ENCODE results near the gene HDAC5.
"Not testable (repeated sequence)": the region's sequence is repeated elsewhere in the genome, so short reads cannot be mapped to it uniquely, and the experiment has no call there.

Gene HDAC5

DNA sequence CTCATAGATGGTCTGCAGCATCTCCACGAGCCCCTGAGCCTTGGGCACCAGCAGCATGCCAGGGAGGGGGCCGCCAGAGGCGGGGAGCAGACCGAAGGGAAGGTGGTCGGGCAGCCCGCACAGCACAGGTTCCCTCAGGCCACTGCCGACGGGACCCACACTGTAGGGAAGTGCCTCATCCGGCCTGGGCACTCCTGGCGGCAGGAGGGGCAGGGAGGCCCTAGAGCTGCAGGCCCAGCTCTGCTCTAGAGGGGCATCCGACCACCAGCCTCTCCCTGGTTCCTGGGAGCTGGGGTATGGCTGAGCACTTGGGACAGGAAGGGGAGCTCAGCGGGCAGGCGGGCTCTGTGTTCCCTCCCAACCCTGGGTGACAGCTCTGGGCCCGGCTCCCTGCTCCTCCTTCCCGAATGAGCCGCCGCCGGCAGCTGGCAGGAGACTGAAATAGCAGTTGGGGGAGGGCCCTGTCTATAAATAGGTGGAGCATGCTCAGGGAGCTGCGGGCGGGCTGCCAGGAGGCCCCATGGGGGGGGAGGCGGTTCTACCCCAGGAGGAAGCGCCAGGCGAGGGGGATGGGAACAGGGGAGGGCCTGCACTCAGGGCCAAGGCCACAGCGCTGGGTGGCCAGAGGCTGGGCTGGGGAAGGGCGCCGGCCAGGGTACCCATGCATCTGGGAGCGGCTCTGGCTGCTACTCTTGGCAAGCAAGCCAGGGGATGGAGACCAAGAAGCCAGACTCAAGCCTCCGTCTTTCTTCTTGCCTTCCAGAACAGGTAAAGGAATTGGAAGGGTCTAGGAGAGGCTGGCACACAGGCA, 12.4 kb downstream of the HDAC5 start:
- DNase-seq (ENCODE audit: low read depth) = peak; percentile 30

DNA sequence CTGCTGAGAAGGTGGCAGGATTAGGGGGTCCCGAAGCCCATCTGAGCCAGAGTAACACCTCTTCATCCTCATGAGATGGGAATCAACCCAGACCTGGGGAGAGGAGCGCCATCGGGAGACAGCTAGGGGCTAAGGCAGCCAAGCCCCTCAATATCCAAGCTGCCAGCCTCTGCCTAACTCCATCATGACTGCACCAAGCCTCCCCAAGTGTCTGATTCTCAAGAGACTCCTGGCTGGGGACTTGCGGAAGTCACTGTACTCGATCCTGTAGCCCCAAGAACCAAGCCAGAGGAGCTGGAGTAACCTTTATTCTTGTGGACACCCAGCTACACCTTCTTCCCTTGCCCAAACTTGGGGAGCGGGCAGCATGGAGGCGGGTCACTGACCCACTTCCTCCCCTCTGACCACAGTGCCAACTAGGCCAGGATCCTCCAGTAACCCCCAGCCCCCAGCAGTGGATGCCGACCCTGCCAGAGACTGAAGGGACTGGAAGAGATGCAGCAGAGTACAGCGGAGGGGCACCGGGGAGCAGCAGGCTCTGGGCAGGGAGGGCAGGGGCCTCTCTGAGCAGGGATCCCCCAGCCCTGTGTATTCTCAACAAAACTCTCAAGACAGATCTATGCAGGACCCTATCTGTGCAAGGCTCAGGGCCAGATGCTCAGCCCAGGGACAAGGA, 13.3 kb downstream of the HDAC5 start:
- DNase-seq (ENCODE audit: low read depth) = no peak

DNA sequence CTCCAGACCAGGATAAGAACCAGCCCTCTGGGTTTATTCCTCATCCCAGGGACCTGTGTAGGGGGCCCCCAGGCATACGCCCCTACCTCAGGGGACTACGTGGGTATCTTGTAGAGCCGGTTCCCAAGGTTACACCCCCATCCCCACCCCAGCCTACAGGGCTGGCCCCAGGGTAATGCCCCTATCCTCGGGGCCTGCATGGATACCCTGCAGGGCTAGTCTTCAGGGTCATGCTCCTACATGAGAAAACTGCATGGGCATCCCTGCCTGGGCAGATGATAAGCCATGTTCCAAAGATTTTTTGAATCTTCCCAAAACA, 14.2 kb downstream of the HDAC5 start:
- no peak for DNase-seq (ENCODE audit: low read depth)

DNA sequence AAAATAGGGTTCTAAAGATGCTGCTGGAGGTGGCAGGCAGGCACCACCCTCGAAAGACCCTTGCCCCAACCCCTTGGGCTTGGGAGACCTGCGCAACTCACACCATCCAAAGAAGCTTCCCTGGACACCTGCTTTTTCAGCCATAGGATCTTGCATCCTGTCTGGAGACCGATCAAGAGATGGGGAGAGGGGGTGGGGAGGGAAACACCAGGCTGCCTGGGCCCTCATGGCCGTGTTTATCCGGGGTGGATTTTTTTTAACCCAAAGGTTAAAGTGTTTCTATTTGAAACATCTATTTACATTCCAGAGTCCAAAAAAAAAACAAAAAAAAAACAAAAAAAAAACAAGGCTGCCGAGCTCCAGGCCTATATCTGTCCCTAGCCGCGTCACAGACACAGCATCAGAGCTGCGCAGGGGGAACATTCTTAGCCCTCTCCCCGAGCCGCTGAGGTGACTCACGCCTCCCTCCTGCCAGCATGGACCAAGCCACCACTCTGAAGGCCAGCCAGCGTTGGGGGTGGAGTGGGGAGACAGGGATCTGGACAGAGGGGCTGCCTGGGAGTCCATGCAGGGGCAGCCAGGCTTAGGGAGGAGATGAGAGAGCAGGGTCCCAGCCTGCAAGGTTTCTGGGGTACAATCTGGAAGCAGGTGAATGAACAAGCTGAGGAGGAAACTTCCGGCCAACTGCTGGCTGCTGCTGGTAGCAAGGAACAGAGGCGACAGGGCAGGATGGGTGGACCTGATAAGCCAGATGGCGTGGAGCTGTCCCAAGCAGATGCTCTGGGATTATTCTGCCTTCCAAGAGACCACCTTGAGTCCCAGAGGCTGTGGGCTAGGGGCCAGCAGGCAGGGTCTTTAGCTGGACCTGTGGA, 14.8 kb downstream of the HDAC5 start:
- DNase-seq (ENCODE audit: low read depth) = no peak

DNA sequence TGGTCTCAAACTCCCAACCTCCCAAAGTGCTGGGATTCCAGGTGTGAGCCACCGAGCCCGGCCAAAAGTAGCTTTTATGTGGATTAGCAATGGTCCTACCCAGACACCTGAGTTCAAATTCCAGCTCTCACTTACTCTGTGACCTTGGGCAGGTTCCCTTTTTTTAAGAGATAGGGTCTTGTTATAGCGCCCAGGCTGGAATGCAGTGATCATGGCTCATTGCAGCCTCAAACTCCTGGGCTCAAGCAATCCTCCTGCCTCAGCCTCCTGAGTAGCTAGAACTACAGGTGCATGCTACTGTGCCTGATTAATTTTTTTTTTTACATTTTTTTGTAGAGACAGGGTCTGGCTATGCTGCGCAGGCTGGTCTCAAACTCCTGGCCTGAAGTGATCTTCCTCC, 16.6 kb downstream of the HDAC5 start:
- DNase-seq (ENCODE audit: low read depth) = no peak

DNA sequence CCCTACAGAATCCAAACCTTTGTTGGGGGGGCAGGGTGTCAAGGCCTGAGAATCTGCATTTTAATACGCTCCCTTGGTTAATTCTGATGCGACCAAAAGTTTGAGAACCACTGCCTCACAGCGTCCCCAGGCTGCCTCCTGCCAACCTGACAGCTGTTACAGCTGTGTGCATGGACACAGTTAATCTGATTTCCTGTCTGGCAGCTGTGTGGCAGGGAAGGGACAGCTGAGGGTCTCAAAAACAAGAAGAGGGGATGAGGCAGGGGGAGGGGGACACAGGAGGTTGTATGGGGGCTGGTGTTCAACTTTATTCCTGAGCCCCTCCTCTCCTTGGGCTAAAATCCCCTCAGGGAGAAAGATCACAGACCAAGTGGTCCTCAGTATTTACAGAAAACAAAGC, 17.5 kb downstream of the HDAC5 start:
- no peak for DNase-seq (ENCODE audit: low read depth)

DNA sequence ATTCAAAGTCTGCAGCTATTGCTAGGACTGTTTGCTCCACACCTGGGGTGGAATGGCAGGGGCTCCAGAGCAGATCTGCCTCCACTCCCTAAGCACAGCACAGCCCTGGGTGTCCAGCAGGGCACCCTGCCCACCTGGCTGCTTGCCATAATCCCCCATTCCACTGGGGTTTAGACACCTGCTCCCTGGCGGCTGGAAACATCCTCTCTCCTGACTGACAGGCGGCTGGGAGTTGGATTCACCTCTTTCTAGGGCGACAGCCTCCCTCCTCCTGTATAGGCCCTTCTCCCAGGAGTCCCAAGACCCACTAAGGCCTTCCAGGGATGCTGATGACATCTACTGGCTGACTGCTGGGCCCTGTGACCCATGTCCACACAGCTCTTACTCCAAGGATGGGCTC, 18.0 kb downstream of the HDAC5 start:
- DNase-seq (ENCODE audit: low read depth) = no peak

DNA sequence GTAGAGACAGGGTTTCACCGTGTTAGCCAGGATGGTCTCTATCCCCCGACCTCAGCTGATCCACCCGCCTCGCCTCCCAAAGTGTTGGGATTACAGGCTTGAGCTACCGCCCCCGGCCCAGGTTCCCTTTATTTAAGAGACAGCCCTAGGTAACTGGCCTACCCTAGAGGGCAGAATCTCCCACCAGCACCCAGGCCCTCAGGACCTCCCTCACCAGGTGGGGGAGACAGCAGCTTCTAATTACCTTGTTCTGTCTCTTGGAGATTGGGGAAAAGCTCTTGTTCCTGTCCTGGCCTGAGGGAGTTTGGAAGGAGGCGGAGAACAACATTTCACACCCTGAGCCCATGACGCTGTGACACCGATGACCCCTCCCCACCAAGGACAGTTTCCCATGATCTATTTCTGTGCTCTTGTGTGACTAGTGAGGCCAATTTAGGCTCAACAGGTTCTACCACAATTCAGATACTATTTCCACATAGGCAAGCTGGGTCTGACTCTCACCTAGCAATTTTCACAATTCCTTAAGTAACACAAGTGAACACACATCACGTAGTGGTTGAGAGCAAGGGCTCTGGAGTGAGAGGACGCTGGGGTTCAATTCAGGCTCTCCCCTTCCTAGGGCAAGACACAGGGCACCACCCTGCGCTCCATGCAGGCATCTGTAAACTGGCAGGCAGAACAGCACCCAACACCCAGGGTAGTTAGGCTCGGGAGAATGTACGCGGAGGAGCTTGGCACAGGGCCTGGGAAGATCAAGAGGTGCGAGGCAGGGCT, 20.4 kb downstream of the HDAC5 start:
- no peak for DNase-seq (ENCODE audit: low read depth)

DNA sequence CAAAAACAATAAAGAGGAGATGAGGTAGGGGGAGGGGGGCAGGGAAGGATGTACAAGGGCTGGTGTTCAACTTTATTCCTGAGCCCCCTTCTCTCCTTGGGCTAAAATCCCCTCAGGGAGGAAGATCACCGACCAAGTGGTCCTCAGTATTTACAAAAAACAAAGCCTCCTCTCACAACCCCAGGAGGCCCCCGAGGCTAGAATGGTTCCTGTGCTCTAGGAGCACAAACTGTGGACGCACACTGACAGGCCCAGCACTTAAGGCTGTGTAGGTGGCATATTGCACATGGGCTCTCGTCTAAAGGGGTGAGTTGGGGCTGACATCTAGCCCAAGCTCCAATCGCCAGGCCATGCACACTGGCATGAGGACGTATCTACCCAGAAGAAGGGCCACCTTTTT, 21.6 kb downstream of the HDAC5 start:
- not testable (repeated sequence) for DNase-seq (ENCODE audit: low read depth)

DNA sequence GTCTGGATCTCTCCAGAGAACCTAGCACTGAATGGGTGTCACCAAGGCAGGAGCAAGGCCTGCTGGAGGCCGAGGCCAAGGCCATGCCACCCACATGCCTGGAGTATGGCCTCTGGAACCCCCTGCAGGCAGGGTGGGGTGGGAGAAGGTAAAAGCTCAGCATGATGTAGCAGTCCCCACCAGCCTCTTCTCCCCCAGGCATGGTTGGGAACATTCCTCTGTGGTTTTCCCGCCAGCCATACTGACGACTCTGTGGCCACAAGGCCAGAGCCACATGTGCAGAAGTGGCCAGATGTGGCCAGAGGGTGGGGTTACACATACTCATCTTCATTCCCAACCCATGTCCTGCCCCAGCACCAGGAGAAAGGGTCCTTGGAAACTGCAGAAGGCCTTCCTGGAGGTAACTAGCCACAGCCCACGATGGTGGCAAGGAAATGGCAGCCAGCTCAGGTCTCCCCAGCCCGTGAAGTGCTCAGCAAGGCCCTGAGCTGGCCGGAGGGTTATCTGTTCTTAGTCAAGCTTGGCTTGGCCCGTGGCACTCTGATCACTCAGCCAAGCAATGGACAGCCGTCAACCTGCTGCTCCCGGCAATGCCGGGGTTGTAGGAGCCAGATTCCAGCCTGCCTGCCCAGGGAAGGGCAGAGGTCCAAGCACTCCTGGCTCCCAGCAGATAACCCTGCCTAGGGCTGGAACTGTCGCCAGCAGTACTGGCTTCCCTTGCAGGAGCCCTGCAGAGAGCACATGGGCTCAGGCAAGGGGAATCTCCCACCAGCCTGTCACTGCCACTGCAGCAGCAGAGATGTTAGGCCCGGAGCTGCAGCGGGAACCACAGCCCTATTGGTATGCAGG, 26.1 kb downstream of the HDAC5 start:
- no peak for DNase-seq (ENCODE audit: low read depth)

DNA sequence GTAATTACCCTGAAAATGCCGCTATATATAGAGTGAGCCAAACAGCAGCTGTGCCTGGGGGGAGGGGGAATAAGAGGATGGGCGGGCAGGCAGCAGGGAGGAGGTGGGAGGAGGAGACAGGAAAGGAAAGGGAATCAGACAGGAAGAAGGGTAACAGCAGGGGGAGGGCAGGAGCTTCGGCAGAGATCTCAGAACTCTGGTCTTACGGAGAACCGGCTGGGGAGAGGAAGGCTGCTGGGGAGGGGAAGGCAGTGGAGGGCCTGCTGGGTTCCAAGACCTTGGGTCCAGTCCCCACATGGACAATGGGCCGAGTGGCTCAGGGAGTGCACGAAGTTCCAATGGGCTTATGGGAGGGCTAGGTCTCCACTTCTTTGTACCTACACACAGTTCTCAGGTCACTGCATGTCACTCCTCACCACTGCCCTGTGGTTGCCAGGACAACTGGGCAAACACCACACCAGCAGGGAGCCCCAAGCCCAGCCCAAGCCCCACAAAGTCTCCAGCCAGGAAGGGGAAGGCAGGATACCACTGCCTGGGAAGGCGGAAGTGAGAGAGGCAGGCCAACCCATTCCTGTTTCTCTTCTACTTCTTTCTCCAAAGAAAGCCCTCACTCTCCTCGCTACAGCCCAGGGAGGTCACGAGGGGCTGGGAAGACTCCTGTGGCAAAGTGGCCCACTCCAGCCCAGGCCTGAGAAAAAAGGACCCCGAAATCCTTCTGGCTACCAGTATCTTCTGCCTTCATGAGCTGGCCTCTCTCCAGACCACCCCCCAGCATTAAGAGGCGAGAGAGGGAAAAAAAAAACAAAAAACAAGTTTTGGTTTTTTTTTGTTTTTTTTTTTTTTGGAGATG, 27.6 kb downstream of the HDAC5 start:
- no peak for DNase-seq (ENCODE audit: low read depth)

DNA sequence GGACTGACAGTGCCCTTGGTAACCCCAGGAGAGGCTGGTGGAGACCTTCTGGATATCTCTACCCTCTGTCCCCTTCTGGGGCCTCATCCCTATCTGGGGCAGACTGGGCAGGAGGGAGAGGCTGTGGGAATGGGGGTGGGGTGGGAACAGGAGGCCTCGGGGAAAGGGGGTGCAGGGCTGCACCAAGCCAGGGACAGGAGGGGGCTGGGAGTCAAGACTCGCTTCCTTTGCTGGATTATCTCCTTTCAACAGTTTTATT, 28.1 kb downstream of the HDAC5 start:
- DNase-seq (ENCODE audit: low read depth) = no peak

DNA sequence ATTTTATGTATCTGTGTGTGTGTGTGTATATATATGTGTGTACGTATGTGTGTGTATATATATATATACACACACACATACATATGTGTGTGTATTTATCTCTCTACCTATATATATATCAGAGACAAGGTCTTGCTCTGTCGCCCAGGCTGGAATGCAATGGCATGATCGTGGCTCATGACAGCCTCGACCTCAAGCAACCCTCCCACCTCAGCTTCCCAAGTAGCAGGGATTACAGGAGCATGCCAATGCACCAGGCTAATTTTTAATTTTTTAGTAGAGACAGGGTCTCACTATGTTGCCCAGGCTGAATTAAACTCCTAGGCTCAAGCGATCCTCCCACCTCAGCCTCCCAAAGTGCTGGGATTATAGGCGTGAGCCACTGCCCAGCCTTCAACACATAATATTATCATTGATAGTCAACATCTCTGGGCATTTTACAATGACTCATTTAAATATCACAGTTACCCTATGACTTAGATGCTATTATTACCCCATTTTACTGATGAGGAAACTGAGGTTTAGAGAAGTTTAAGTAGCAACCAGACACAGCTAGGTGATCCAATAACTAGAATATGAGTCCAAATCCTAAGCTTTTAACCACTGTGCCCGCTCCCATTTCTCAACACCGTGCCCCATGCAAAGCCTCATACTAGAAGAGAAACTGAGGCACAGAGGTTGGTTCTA, 28.6 kb downstream of the HDAC5 start:
- DNase-seq (ENCODE audit: low read depth) = no peak

DNA sequence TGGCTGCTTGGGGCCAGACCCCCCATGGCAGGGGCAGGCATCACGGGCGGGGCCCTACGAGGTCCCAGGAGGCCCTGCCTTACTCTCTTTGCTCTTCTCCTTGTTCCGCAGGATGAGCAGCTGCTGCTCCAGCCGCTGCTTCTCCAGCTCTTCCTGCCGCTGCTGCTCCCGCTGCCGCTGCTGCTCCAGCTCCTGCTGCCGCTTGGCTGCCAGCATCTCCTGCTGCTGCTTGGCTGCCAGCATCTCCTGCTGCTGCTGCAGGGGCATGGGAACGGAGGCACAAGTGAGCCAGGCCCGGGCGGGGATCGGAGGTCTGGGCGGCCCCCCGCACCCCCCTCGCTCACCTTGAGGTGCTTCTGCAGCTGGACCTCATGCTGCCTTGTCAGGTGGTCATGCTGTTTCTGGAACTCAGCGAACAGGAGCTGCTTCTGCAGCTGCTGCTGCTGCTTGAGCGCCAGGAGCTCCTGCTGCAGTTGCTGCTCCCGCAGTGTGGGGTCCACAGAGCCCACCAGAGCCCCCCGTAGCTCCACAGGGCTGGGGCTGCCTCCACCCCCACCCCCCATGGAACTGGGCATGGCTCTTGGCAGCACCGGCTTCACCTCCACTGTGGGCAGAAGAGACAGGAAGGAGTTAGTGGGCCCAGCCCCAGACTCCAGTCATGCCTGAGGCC, 30.1 kb downstream of the HDAC5 start:
- no peak for DNase-seq (ENCODE audit: low read depth)

DNA sequence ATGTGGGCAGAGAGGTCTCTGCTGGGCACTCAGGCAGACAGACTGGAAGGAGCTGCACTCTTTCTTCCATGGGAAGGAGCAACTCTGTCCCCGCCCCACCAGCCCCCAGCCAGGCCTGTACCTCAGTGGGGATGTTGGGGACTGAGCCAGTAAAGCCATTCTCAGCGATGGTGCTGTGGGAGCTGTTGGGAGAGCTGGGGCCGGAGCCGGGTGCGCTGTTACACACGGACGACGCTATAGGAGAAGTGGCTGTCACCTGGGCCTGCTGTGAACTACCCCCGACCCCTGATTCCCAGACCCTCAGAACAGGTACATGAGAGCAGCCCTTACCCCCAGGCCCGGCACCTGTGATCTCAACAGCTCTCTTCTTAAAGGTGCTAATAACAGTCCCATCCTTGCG, 31.4 kb downstream of the HDAC5 start:
- no peak for DNase-seq (ENCODE audit: low read depth)

DNA sequence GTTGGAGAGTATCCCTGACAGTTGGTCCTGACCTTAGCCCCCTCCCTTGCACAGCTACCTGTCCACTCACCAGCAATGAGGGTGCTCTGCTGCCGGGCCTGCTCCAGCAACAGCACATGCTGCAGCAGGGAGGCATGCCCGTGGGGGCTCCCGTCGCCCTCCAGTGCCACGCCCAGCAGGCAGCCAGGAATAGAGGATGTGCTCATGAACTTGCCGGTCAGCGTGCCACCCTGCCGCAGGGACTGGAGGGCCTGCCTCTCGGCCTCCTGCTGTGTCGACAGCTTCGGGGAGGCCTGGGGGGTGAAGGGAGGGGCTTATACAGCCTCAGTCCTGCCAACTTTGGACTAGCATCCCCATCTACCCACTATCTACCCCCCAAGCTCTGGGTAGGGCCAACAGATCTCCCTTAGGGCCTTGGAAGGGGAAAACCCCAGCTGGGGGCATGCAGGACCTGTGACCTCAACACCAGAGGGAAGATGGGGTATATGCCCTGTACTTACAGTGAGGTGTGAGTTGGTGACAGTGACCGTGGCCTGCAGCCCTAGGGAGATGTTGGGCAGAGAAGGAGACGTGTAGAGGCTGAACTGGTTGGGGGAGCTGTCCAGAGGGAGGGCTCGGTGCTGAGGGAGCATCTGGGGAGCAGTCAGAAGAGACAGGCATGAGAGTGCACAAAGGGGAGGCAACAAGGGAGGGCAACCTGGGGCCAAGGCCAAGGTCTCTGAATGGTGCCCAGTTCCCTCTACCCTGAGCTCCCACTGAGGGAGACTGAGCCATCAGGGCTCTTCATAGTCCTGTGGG, 32.0 kb downstream of the HDAC5 start:
- no peak for DNase-seq (ENCODE audit: low read depth)

DNA sequence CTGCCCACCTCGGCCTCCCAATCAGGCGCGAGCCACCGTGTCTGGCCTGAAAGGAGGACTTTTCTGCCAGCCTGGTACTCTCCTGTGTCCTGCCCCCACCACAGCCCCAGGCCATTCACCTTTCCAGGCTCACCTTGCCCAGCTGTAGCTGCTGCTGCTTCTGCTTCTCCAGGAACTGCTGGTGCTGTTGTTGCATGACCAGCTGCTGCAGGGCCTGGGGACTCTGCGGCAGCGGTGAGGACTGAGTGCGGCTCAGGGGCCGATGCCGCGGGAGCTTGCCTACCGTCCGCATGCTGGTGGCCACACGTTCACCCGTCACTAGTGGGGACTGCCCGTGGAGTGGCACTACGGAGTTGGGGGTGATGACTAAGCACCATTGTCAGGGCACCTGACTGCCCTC, 35.2 kb downstream of the HDAC5 start:
- DNase-seq (ENCODE audit: low read depth) = no peak

DNA sequence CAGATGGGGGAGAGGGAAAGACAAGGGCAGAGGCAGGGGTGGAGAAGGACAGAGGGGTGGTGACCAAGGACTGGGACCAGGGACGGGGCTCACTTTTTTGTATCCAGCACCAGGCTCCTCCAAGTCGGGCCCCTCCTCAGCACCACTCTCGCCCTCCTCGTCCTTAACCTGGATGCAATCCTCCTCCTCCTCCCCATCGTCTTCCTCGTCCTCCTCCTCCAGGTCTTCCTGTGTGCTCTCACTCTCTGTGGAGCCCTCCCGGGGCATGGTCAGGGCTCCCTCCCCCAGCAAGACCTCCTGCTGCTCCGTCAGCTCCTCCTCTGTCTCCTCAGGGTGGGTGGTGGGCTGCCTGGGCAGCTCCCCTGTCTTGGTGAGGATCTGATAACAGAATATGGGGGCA, 36.1 kb downstream of the HDAC5 start:
- DNase-seq (ENCODE audit: low read depth) = no peak
